GM19463 (cell line): ENCODE data around the gene CHD1.
A peak's percentile ranks its signal among the peaks of the same experiment; 100 is the strongest.
"Not testable (repeated sequence)": the region's sequence is repeated elsewhere in the genome, so short reads cannot be mapped to it uniquely, and the experiment has no call there.

Experiments used
- ATAC-seq: cut with Tn5 transposase; IDR thresholded peaks from one replicate; pipeline ENCODE4 v1.9.1; 2021; ENCODE audit warnings: mild to moderate bottlenecking, moderate library complexity; ENCODE audit not compliant: unreplicated experiment

The CHD1 gene

DNA sequence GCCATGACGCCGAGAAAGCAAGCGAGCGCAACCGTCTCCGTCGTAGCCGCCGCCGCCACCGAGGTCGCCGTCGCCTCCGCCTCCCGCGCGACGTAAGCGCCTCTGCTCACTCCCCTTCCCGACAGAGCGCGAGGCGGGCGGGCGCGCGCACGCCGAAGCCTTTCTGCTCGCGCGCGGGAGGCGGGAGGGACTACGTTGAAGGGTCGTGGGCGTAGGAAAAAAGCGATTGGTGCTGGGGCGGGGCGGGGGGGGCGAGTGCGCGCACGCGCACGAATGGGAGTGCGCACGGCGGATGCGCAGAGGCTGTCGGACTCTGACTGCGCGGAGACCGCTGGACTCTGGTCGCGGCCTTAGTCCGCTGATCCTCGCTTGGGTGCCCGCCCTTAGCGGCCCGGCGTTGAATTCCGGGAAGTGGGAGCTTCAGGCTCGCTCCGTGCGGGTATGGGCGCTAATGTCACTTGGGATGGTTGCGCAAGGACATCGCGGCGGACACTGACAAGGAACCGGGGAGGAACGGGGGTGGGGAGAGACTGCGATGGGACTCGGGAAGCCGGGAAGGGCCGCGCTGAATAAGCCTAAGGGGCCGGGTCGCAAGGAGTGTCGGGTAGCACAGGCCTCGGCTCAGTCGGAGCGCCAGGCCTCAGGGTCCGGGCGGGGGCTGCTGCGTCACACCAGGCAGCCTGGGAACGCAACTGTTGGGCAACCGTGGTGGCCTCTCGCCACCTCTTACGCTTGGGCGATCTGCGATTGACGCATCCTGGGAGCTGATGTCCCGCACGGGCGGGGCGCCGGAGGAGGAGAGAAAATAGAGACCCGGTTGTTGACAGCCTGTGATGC, at the start of gene CHD1:
Gene CHD1, minus strand, starts transcription at position 135 of the 837 bp plus-strand sequence. CDS start 2,621 bp downstream, outside the sequence.
- peak; percentile 54 for ATAC-seq

DNA sequence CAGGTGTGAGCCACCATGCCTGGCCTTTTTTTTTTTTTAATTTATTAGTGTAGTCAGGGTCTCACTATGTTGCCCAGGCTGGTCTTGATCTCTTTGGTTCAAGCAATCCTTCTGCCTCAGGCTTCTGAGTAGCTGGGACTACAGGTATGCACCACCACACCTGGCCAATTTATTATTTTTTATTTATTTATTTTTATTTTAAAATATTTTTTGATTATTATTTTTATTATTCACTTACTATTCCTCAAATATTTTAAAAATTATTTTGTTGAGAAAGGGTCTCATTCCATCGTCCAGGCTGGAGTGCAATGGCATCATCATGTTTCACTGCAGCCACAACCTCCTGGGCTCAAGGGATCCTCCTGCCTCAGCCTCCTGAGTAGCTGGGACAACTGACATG, 49.7 kb upstream of the CHD1 start:
- ATAC-seq = no peak

DNA sequence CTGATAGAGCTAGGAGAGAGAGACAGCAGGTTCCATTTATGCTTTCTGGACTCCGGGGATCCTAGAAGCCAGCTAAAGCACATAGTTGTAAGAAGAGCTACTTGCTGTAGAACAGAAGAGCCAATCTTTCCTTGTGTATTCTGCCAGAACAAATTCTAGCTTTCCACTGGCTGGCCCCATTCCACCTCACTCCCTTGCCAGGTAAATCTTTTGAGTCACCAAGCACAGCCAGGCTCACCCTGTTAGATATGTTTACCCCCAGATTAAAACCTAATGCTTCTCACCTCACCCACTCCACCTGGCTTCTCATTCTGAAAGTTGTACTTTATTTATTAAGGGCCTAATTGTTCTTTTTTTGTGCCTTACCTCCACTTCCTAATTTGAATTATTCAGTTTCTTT, 48.9 kb upstream of the CHD1 start:
- no peak for ATAC-seq

DNA sequence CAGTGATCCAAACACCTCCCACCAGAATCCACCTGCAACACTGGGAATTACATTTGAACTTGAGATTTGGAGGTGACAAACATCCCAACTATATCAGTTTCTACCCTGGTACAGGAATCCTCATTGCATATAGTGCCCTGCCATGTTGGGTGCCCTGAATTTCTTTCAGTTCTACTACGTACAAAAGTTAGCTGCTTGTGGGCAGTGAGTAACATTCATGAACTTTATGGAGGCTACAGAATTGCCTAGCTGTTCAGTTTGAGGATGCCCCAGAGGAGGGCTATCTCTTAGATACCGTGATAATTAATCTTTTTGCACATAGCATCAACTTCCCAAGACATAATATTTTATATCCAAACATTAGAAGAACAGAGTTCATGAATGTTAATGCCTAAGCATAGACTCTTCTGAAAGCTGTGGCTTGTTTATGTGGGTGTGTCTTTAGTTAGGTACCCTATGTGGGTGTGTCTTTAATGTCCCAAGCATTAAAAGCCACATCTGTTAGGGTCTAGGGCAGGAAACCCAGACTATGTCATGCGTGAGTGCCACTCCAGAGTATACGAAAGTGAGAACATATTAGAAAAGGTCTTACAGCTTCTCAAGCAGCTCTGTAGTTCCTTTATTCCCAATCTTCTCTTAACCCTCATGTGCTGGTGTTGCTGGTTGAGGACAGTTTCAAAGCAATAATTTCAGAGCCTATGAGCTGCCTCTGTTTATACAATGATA, 47.0 kb upstream of the CHD1 start:
- peak; percentile 87 for ATAC-seq

DNA sequence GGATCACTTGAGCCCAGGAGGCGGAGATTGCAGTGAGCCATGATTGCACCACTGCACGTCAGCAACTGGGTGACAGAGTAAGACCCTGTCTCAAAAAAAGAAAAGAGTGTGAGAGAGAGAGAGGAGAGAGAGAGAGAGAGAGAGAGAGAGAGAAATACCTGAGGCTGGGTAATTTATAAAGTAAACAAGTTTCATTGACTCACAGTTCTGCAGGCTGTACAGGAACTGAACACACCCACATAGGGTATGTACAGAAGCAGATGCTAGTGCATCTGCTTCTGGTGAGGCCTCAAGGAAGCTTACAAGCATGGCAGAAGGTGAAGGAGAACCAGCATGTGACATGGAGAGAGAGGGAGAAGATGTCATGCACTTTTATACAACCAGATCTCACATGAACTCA, 46.4 kb upstream of the CHD1 start:
- ATAC-seq = no peak

DNA sequence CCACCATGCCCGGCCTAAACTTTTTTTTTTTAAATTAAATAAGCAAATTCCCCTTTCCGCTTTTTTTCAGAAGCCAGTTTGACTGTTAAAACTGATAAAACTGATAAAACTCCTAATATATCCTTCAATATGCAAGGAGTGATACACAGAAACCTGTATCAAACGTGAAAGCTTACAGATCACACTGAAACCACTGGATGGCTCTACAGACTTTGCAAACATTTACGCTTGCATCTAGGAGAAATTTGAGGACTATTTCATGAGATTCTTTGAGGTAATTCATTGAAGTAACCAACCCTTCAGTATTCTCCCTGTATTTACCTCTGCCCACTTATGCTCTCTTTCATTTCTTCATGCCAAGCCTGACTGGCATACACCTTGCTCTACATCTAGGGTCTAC, 40.6 kb upstream of the CHD1 start:
- no peak for ATAC-seq

DNA sequence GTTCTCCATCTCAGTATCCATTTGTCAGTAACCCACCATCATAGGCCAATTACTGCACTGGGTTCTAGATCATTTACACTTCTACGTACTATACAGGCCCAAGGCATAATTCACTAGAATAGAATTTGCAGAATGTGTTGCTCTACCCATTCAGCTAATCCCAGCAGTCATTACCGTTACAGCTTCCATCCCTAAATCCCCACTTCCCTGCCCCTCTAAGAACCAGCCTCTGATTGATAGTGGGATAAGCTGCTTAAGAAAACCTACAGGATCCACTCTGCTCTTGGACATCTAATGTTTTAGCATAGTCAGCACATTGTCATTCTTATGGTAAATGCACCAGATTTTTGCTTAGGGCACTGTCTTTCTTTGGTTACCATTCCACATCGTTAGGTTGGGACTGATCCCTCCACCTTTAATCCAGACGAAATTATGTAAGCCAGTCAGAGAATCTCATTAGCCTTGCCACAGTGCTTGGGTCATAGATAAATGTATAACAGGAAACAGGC, 39.3 kb upstream of the CHD1 start:
- ATAC-seq = no peak

DNA sequence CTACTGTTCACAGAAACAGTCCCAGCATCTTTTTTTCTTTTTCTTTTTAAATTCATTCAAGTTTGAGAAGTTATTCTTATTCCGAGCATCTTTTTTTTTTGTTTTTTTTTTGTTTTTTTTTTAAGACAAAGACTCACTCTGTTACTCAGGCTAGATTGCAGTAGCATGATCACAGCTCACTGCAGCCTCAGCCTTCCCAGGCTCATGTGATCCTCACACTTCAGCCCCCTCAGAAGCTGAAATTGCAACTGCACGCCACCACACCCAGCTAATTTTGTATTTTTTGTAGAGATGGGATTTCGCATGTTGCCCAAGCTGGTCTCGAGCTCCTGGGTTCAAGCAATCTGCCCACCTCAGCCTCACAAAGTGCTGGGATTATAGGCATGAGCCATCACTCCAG, 36.4 kb upstream of the CHD1 start:
- ATAC-seq = no peak

DNA sequence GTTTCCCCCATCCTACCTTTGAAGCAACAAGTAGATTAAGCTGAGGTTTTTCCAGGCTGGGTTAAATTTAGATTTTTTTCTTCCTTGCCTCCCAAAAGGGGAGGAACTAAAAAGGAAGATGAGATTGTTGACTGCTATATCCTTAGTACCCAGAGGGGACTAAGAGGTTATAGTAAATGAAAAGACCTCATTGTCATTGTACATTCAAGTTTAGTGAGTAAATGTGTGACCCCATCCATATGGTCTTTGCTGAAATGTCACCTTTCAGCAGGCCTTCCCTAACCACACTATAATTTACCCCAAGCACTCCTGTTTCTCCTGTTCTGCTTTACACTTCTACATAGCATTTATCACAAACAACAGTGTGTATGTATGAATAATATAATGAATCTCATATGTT, 35.8 kb upstream of the CHD1 start:
- ATAC-seq = no peak

DNA sequence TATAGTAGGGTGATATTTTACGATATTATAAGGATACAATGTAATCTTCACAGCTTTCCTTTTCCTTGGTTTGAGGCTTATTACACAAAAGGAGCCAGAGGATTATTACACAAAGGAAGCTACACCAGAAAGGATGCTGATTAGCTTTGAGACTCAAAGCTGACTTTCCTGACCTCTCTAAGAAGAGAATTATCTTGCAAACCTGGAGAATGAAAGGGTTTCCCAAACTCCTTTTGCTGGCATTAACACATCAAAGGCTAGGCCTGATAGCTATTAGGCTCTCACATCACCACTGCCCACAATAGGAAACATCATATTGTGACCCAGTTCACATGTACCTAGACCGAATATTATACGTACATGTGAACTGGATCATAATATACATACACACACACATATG, 34.2 kb upstream of the CHD1 start:
- ATAC-seq = no peak

DNA sequence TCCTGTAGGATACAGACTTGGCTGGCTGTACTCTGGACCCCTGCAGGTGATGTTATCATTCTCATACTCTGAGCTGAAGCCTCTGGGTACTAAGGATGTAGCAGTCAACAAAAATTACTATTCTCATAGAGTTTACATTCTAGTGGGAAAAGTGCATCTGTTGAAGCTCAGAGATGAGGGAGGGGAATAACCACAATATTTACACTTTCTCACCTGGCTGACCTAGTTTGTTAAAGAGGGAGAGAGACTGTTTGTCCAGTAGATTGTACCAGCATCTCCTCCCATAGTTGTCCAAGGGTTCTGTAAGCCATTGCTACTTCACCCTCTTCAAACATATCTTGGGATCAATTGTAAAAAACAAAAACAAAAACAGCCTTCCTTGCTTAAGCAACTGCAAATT, 33.8 kb upstream of the CHD1 start:
- no peak for ATAC-seq

DNA sequence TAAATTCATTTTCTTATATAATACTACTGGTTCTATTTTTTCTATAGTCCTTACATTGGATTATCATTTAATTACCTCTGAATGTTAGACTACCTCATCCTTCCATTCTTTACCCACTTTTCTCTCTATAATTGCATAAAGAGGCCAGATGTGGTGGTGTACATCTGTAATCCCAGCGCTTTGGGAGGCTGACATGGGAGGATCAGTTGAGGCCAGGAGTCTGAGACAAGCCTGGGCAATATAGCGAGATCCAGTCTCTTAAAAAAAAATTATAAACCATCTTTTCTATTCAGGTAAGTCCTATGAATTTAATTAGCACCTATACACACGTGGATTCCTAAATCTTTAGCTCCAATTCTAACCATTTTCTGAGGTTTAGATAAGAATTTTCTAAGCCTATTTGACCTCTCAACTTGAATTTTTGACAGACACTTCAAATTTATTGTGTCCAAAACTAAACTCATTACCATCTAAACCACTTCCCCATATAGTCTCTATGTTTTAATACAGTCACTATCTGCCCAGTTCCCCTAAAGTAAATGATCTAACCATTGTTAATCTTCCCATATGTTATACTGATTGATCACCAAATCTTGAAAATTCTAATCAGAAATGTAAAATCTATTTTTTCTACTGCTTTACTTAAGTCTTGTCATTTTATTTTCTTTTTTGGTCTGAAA, 33.0 kb upstream of the CHD1 start:
- ATAC-seq = no peak

DNA sequence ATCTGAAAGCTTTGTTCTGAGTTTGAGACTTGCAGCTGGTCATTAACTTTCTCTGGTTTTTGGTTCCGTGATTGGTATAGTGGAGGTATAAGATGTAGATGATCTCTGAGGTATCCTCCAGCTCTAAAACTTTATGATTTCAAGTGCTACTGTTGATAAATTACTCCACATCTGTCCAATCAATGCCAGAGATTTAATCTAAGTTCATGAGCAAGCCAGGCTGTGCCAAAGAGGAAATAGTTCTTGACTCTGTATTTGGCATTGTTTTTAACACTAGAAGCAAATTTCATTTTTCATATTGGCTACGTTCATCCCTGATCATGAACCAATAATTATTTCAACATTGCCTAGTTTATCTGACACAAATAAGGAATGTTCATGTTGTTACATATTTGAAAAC, 28.5 kb upstream of the CHD1 start:
- no peak for ATAC-seq

DNA sequence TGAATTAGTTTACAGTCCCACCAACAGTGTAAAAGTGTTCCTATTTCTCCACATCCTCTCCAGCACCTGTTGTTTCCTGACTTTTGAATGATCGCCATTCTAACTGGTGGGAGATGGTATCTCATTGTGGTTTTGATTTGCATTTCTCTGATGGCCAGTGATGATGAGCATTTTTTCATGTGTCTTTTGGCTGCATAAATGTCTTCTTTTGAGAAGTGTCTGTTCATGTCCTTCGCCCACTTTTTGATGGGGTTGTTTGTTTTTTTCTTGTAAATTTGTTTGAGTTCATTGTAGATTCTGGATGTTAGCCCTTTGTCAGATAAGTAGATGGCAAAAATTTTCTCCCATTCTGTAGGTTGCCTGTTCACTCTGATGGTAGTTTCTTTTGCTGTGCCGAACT, 27.1 kb upstream of the CHD1 start:
- ATAC-seq = not testable (repeated sequence)

DNA sequence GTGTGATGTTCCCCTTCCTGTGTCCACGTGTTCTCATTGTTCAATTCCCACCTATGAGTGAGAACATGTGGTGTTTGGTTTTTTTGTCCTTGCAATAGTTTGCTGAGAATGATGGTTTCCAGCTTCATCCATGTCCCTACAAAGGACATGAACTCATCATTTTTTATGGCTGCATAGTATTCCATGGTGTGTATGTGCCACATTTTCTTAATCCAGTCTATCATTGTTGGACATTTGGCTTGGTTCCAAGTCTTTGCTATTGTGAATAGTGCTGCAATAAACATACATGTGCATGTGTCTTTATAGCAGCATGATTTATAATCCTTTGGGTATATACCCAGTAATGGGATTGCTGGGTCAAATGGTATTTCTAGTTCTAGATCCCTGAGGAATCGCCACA, 26.7 kb upstream of the CHD1 start:
- ATAC-seq = not testable (repeated sequence)

DNA sequence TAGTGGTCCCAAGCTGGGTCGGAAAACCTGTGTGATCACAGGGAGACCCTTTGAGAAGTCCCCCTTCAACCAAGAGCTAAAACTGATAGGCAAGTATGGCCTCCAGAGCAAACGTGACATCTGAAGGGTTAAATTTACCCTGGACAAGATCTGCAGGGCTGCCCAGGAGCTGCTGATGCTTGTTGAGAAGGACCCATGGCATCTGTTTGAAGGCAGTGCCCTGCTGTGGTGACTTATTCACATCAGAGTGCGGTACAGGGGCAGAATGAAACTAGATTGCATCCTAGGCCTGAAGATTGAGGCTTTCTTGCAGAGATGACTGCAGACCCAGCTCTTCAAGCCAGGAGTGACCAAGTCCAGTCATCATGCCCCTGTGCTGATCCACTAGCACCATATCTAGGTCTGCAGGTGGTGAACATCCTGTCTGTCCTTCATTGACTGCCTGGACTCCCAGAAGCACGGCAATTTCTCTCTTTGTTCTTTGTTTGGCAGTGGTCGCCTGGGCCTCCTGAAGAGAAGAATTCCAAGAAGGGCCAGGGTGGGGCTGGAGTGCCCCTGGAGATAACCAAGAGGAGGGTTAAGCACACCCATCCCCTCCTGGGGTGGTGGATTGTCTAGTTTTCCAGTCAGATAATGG, 25.7 kb upstream of the CHD1 start:
- ATAC-seq = no peak

DNA sequence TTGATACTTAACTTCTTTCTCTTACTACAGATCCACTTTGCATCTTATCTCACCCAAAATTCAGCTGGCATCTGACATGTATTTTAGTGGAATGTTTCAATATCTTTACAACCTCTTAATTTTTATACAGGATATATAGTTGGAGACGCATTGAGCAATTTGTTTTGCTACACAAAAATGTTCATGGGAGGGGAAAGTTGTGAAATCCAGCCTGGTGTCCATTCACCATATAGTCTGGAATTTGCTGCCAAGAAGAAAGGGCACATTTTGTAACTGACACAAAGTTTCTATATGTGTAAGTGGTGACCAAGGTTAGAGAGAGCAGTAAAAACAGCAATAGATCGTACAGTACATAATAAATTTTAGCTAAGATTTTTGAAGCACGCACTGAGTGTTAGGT, 14.0 kb upstream of the CHD1 start:
- ATAC-seq = no peak

DNA sequence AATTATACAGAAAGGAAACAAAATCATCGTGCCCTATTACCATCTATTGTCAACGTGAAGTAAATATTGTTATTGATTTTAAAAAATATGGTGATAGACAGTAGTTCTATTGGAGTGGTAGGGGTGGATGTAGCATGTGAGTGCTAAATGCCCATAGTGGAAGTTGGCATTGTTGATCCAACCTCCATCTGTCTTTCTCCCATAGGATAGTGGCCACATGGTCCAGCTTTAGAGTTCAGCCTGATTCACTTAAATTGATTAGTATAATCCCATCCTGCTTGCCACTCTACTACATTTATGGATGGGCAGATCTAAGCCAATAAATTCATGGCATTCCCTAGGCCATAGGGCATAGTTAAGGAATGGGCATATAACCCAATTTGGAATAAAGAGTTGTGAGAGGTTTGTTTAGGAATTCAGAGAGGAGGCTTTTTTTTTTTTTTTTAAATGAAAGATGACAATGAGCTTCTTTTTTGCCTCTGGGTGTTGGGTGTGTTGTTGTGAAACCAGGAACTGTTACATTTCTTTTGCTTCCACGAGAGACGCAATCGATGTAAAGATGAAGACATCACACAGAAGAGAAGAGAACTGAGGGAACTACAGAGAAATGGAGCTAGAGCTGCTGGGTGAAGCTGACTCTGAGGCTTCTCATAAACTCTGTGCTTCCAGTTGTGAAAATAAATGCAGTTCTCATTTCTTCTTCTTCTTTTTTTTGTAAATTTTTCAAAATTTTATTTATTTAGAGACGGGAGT, 12.5 kb upstream of the CHD1 start:
- ATAC-seq = no peak

DNA sequence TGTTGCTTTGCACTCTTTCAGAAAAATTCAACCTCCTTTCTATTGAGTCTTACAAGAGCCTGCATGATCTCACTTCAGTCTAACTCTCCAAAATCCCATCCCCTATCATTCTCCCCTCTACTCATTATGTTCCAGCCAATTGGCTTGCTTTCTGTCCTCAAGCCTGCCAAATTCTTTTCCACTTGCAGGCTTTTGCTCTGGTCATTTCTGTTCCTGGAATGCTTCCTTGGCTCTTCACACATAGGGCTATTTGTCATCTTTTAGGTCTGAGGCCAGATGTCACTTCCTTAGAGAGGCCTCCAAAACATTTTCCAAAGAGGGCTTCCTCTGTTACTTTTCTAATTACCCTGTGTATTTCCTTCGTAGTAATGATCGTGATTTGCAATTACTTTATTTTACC, 11.8 kb upstream of the CHD1 start:
- no peak for ATAC-seq

DNA sequence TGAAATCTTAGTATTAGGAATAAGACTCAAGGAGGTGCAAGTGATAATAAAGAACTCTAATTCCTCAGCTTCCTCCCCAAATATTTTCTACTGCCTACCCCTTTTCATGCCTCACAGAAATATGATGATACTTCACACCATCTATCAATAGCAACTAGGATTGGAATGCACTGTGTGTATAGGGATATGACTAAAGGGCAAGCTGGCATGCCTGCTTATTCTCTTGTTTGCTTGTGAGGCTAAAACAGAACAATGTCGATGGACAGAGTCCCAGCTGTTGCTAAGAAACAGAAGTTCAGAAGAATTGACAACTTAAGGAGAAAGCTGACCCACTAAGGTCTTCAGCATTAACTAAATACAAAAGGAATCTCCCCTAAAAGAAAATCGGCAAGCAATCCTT, 9.7 kb upstream of the CHD1 start:
- no peak for ATAC-seq
